Esophagus squamous epithelium (tissue), 5 donors: ENCODE measurements around the gene RIPK4. TPM values are rescaled to one million over a fixed set of nuclear protein-coding genes. Genes with fewer than 3 reads are reported as not detected.

Experiments used
- DNase-seq: peaks from one replicate; lab custom pipeline; 2025; lab: John Stamatoyannopoulos, UW
- H3K27ac ChIP-seq, 4 donors: fragments of 200-600 bp; sonication (generic); one replicate each; pipeline ENCODE4 v1.5.1; 2016 to 2019; ENCODE audit warnings: mild to moderate bottlenecking in 1 of 4
- H3K27me3 ChIP-seq, 4 donors: fragments of 200-600 bp; sonication (generic); 1 replicate in 3 of 4; 2 replicates in 1 of 4; pipeline versions ENCODE4 v1.5.1 to v1.6.0; 2017 to 2021; ENCODE audit warnings: antibody characterized with exemption in 1 of 4
- H3K36me3 ChIP-seq, 3 donors: fragments of 200-600 bp; sonication (generic); one replicate each; pipeline ENCODE4 v1.5.1; 2016 to 2019
- H3K4me1 ChIP-seq, 3 donors: fragments of 200-600 bp; sonication (generic); one replicate each; pipeline ENCODE4 v1.5.1; 2017 to 2019
- H3K4me3 ChIP-seq, 4 donors: fragments of 200-600 bp; sonication (generic); 1 replicate in 3 of 4; 2 replicates in 1 of 4; pipeline ENCODE4 v1.5.1; 2016 to 2019; ENCODE audit warnings: mild to moderate bottlenecking in 2 of 4, moderate library complexity in 1 of 4
- H3K9me3 ChIP-seq, 3 donors: fragments of 200-600 bp; sonication (generic); one replicate each; pipeline ENCODE4 v1.5.1; 2016 to 2019
- CTCF ChIP-seq, 6 experiments: fragments of 450-650 bp in 4 of 6; fragments of 200-600 bp in 2 of 6; sonication (generic) in 2 of 6; IDR thresholded peaks; one replicate each; pipeline ENCODE4 v1.5.1; 2016 to 2019; ENCODE audit warnings: antibody characterized with exemption in 6 of 6, mild to moderate bottlenecking in 4 of 6, moderate library complexity in 4 of 6
- POLR2A ChIP-seq, 4 donors: fragments of 450-650 bp; IDR thresholded peaks; one replicate each; pipeline ENCODE4 v1.6.1; 2017; ENCODE audit warnings: antibody characterized with exemption in 4 of 4, mild to moderate bottlenecking in 4 of 4, moderate library complexity in 3 of 4
- WGBS, 2 donors: methylation state at CpG; one replicate each; pipeline ENCODE4 v1.1.5; 2018; 5-methylcytosine and 5-hydroxymethylcytosine counted together
- intact Hi-C: fragments of 100-400 bp; cut with DNase I; formaldehyde crosslinking; loops from one replicate; pipeline ENCODE4 v1.15.0; 2022
- total RNA-seq, 4 donors: library from RNA; depleted of rRNA; stranded (reverse); fragments of >200 nt; gene quantifications; one replicate each; pipeline ENCODE4 v1.1.0, GENCODE V29; 2016
- donor health status: DM: yes; HTN: yes; CAD: no.

The RIPK4 gene
- total RNA-seq, 4 donors from 2014 or later, result 41.1 to 93.5 (median 68.8) TPM

GRCh38 chr21:41780337-41781049 is 13.6 kb upstream of the RIPK4 start:
- no peak for DNase-seq
- Histone ChIP-seq H3K27me3 (peaks cover 0 to 84% (median 0%) of the 10 kb centered on the region in 4 donors), H3K9me3 (no peaks in the 10 kb centered on the region), H3K4me1 (peaks cover 13 to 71% (median 14%) of the 10 kb centered on the region in 3 donors), H3K36me3 (no peaks in the 10 kb centered on the region), H3K27ac (no peak overlapping the region), H3K4me3 (no peak overlapping the region)
- intact Hi-C loops, result no loop called here
- TF ChIP-seq POLR2A (IDR thresholded peaks at IDR 0.05) (no peak), CTCF (IDR thresholded peaks at IDR 0.05) (no peak)
- 70 to 71% methylated on average over 1 of the region's 1 CpG for WGBS, 2 donors

- TF ChIP-seq CTCF (IDR thresholded peaks at IDR 0.05), result no peak
- Histone ChIP-seq H3K27ac (no peak overlapping the region), H3K27me3 (peaks cover 0 to 85% (median 0%) of the 10 kb centered on the region in 4 donors), H3K36me3 (no peaks in the 10 kb centered on the region), H3K9me3 (no peaks in the 10 kb centered on the region), H3K4me1 (peaks cover 11 to 71% (median 13%) of the 10 kb centered on the region in 3 donors), H3K4me3 (no peak overlapping the region)
- intact Hi-C loops, result loop anchor here (5.0 kb wide), 1 partner anchor 167 kb away; no protein-coding TSS in a partner anchor
- no peak for DNase-seq
- WGBS, 2 donors, result 33 to 77% methylated on average over 5 of the region's 5 CpGs
Measured at GRCh38 chr21:41779659-41780058, 12.8 kb upstream of the RIPK4 start.

GRCh38 chr21:41778930-41779600 is 12.2 kb upstream of the RIPK4 start:
- no peak for DNase-seq
- Histone ChIP-seq H3K36me3 (no peaks in the 10 kb centered on the region), H3K4me3 (no peak overlapping the region), H3K27ac (peak overlapping the region in 1 of 4 donors; percentile 70), H3K4me1 (peaks cover 7 to 71% (median 13%) of the 10 kb centered on the region in 3 donors), H3K27me3 (peaks cover 0 to 85% (median 0%) of the 10 kb centered on the region in 4 donors), H3K9me3 (no peaks in the 10 kb centered on the region)
- TF ChIP-seq POLR2A (IDR thresholded peaks at IDR 0.05), result no peak
- no peak for TF ChIP-seq CTCF (IDR thresholded peaks at IDR 0.05)
- 25 to 39% methylated on average over 16 of the region's 16 CpGs for WGBS, 2 donors
- intact Hi-C loops, result loop anchor here (5.0 kb wide), 1 partner anchor 167 kb away; no protein-coding TSS in a partner anchor

- TF ChIP-seq POLR2A (IDR thresholded peaks at IDR 0.05) (no peak), CTCF (IDR thresholded peaks at IDR 0.05) (peak; percentile 51 to 97 (median 94))
- Histone ChIP-seq H3K9me3 (no peaks in the 10 kb centered on the region), H3K27me3 (peaks cover 0 to 85% (median 0%) of the 10 kb centered on the region in 4 donors), H3K4me3 (peak overlapping the region in 2 of 4 donors; percentile 18 to 45), H3K4me1 (peaks cover 7 to 63% (median 13%) of the 10 kb centered on the region in 3 donors), H3K36me3 (no peaks in the 10 kb centered on the region), H3K27ac (peak overlapping the region; percentile 70 to 92 (median 84))
- DNase-seq, result no peak
- WGBS, 2 donors, result 7 to 18% methylated on average over 10 to 23 of the region's 45 CpGs
- intact Hi-C loops, result loop anchor here (5.0 kb wide), 1 partner anchor 166 kb away; no protein-coding TSS in a partner anchor
Measured at GRCh38 chr21:41777951-41778815, 11.3 kb upstream of the RIPK4 start.
